ENCODE results near the gene MYOZ2. TPM values are rescaled to one million over a fixed set of nuclear protein-coding genes. Genes with fewer than 3 reads are reported as not detected.
A peak's percentile ranks its signal among the peaks of the same experiment; 100 is the strongest.

Gene MYOZ2
- total and polyA plus RNA-seq, 2 of the 13 experiments (the other 11 are each of a cell fraction or from before 2014, with no cell fraction given): 0.03 TPM; not detected in 1

DNA sequence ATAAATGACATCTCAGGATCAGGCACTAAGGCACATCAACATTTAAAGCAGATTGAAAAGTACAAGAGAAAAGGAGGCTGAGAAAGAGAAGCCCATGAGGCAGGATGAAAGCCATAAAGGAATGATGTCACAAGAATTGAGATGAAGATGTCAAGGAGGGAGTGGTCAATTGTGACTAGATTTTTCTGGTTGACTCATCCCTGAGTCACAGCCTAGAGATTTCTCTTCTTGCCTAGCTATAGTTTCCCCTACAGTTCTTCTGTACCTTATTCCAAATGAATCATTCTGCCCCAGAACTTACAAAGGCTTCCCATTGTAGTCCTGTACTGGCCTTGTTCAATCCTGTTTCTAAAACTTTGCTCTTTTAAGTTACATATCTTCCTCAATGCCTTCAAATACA is 73.4 kb downstream of the MYOZ2 start:
- ATAC-seq: no peak
- H2AFZ ChIP-seq (ENCODE audit: low read length): no peak overlapping the region

DNA sequence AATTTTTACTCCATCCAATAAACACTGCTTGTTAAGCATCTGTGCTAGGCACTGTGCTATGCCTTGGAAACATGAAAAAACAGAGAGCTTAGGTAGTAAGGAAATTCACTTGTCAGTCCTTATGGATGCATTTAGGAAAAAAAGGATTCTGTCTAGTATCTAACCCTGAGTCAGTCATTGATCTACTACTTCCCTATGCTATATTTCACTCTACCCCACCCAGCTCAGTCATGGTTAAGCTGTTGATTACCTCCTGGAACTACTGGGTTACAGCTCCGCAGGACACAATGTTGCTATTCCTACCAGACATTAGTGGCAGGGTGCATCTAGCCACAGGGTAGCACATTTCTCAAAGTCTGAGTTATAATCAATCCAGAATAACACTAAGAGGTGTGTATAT is 74.0 kb downstream of the MYOZ2 start:
- CTCF ChIA-PET (ENCODE audit: low intra/inter-chr PET ratio, low total read pairs): no interaction called here
- no peak overlapping the region for H2AFZ ChIP-seq (ENCODE audit: low read length)
- no peaks in the 10 kb centered on the region for H3K9me3 ChIP-seq (ENCODE audit: low read length)
- in situ Hi-C loops (cut with HindIII; ENCODE audit: extremely low pct_ligation_motif_present, low pct_unique_long_range_greater_than_20kb) (no loop called here), intact Hi-C loops (cut with micrococcal nuclease; ENCODE audit: unreplicated experiment) (no loop called here)
- POLR2A ChIA-PET: no interaction called here
- no TSS peak for BruUV-seq (replicated peaks)
- H3K79me2 ChIP-seq (ENCODE audit: insufficient read depth, low read length): peaks cover 15% of the 10 kb centered on the region
- H4K20me1 ChIP-seq (ENCODE audit: insufficient read depth, low read length): no peaks in the 10 kb centered on the region
- ATAC-seq: no peak
- peaks cover 15% of the 10 kb centered on the region for H3K4me1 ChIP-seq (ENCODE audit: insufficient read depth, low read length)
- no peak overlapping the region for H3K4me3 ChIP-seq (replicated peaks in 1 of 3; ENCODE audit: insufficient read depth in 1 of 3, low read depth in 2 of 3, low read length in 3 of 3)
- no peaks in the 10 kb centered on the region for H3K36me3 ChIP-seq (replicated peaks in 1 of 2; ENCODE audit: control insufficient read depth in 1 of 2, insufficient read depth in 2 of 2, low read length in 2 of 2)
- no peaks in the 10 kb centered on the region; a peak in 1 of 5 replicates for H3K27me3 ChIP-seq (ENCODE audit: control insufficient read depth in 1 of 2, insufficient read depth in 2 of 2, low read length in 2 of 2)
- H3K4me2 ChIP-seq (ENCODE audit: low read depth, low read length): no peak overlapping the region
- 85% methylated on average over 1 of the region's 1 CpG for WGBS (ENCODE audit: low lambda C conversion rate)
- no peak overlapping the region for H3K9ac ChIP-seq (ENCODE audit: insufficient read depth, low read depth, low read length)
- no peak for DNase-seq (ENCODE audit: low spot score)
- no peak overlapping the region for H3K27ac ChIP-seq (ENCODE audit: extremely low read length, insufficient read depth, low read length)
- FAIRE-seq: no peak
- TF ChIP-seq SP5 (CRISPR knock-in tag; IDR thresholded peaks at IDR 0.05; ENCODE audit: borderline replicate concordance, low read depth) (no peak), ZNF331 (CRISPR knock-in tag; IDR thresholded peaks at IDR 0.05) (no peak), ZNF724P (CRISPR knock-in tag; IDR thresholded peaks at IDR 0.05; ENCODE audit: borderline replicate concordance) (no peak), EEA1 (CRISPR knock-in tag; IDR thresholded peaks at IDR 0.05; ENCODE audit: borderline replicate concordance) (no peak), HNRNPLL (IDR thresholded peaks at IDR 0.05; ENCODE audit: low read depth, low read length, poor library complexity, severe bottlenecking) (no peak), PAXIP1 (CRISPR knock-in tag; conservative IDR thresholded peaks at IDR 0.05) (no peak), HDAC6 (IDR thresholded peaks at IDR 0.05; ENCODE audit: low read depth, low read length) (no peak), ZNF12 (CRISPR knock-in tag; IDR thresholded peaks at IDR 0.05) (no peak), ZNF879 (CRISPR knock-in tag; IDR thresholded peaks at IDR 0.05) (no peak), ZC3H4 (CRISPR knock-in tag; IDR thresholded peaks at IDR 0.05; ENCODE audit: borderline replicate concordance) (no peak)

More for the DNA sequence above, 73.4 kb downstream of the MYOZ2 start:
- H4K20me1 ChIP-seq (ENCODE audit: insufficient read depth, low read length): no peaks in the 10 kb centered on the region
- TF ChIP-seq SKIL (CRISPR knock-in tag; IDR thresholded peaks at IDR 0.05; ENCODE audit: borderline replicate concordance) (no peak), FOSL2 (CRISPR knock-in tag; IDR thresholded peaks at IDR 0.05) (0 out of 2 replicates have a peak, but pooled peaks have one; percentile 21)
- peaks cover 10% of the 10 kb centered on the region for H3K4me1 ChIP-seq (ENCODE audit: insufficient read depth, low read length)
- in situ Hi-C loops (cut with HindIII; ENCODE audit: extremely low pct_ligation_motif_present, low pct_unique_long_range_greater_than_20kb): no loop called here
- H3K9me3 ChIP-seq (ENCODE audit: low read length): no peaks in the 10 kb centered on the region
- H3K9ac ChIP-seq (ENCODE audit: insufficient read depth, low read depth, low read length): no peak overlapping the region
- no peak for FAIRE-seq
- peaks cover 10% of the 10 kb centered on the region for H3K79me2 ChIP-seq (ENCODE audit: insufficient read depth, low read length)
- peak; percentile 18 for DNase-seq (ENCODE audit: low spot score)
- H3K4me2 ChIP-seq (ENCODE audit: low read depth, low read length): no peak overlapping the region
- no peaks in the 10 kb centered on the region for H3K36me3 ChIP-seq (replicated peaks in 1 of 2; ENCODE audit: control insufficient read depth in 1 of 2, insufficient read depth in 2 of 2, low read length in 2 of 2)
- ChIA-PET POLR2A (no interaction called here), CTCF (ENCODE audit: low intra/inter-chr PET ratio, low total read pairs) (no interaction called here)
- H3K27ac ChIP-seq (ENCODE audit: extremely low read length, insufficient read depth, low read length): no peak overlapping the region
- H3K27me3 ChIP-seq (ENCODE audit: control insufficient read depth in 1 of 2, insufficient read depth in 2 of 2, low read length in 2 of 2): no peaks in the 10 kb centered on the region; a peak in 1 of 5 replicates
- BruUV-seq (replicated peaks): no TSS peak
- intact Hi-C loops (cut with micrococcal nuclease; ENCODE audit: unreplicated experiment): no loop called here
- no peak overlapping the region for H3K4me3 ChIP-seq (replicated peaks in 1 of 3; ENCODE audit: insufficient read depth in 1 of 3, low read depth in 2 of 3, low read length in 3 of 3)

Measured in HepG2 (cell line).